Measurements from ENCODE around the gene KCNQ1OT1.

KCNQ1OT1 gene

DNA sequence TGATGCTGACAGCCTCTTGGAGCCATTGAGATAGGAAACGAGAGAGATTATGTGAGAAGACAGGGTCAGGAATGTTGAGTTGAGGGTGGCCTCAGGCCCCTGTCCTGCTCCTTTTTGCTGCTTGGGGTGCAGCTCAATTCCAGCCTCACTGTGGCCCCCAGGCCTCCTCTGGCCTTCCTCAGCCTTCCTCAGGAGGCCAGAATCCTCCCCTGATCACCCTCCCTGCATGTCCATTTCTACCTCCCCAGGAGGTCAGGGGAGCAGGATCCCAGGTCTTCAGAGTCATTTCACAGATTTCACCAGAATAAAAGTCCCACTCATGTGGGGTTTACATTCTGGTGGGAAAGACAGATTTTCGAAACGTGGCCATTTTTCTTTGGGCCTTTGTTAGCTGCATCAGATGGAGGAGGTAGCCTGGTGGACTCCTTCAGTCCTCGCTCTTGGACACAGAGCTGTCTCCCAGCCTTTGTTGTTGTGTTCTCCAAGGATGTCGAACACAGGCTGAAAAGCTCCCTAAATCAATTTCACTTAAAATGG is 2.2 kb upstream of the KCNQ1OT1 start:
- no peak for DNase-seq (ENCODE audit: low read depth in 2 of 2)

DNA sequence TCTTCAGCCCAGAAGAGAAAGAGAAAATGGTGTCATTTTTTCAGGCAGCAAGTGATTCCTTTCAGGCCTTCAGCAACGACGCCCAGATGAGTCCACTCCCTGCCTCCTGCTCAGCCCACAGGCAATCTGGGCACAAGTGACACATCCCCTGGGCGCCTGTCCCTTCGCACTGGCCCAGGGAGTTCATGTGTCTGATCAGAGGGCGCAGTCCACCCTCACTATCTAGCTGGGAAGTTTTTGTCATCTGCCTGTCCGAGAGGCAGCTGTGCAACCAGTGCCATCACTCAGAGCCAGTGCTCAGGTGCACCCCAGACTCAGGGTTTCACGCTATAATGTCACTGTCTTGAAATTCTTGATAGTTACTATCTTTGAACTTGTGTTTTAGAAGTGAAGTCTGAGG is 1.4 kb upstream of the KCNQ1OT1 start:
- no peak for DNase-seq (ENCODE audit: low read depth in 2 of 2)

DNA sequence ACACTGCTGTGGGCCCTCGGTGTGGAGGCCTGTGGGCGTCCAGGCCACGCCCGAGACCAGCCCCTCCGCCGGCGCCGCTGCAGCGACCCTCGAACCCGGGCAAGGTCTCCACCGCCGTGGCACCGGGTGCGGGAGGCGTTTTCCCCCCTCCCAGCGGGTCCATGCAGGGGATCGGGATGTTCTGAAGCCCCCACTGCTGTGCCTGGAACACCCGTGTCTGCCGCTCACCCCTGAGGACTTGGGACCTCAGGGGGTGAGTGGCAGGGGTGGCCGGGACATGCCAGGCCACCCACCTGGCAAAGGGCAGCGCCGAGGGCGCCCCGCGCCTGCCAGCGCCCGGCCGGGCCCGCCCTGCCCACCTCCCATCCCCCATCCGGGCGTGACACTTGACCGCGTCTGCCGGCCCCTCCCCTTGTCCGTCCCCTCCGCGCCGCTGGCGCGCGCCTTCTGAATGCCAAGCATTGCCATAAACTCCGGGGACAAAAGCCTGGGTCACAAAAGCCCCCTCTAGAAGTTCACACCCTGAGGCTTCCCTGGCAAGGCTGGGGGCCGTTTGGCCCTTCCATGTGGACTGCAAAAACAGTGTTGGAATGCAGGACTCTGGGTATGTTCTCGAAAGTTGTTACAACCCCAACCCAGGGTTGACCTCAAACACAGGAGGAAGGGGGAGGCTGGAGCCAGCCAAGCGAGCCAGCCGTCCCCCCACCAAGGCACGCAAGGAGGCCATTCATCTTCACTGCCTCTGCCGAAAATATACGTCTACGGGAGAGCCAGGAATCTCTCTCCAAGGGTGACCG is 819 bp upstream of the KCNQ1OT1 start:
- peak in 1 of 2 donors; percentile 14 for DNase-seq (ENCODE audit: low read depth in 2 of 2)

DNA sequence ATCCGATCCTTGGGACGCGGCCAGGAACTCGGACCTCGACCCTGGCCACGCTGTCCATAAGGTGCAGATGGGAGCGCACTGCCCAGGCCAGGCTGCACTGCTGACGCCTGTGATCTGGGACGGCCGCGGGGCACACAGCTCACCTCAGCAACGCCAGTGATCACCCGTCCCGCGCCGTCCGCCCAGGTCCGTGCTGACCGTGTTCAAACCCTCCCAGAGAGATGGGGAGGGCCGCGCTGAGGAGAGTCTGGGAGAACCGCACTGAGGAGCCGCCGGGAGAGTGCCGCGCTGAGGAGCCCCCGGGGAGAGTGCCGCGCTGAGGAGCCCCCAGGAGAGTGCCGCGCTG is 636 bp downstream of the KCNQ1OT1 start:
- DNase-seq (ENCODE audit: low read depth in 2 of 2): no peak

- DNase-seq (ENCODE audit: low read depth in 2 of 2): no peak
These were observed 1.2 kb downstream of the KCNQ1OT1 start for GRCh38 chr11:2698386-2699184.

DNA sequence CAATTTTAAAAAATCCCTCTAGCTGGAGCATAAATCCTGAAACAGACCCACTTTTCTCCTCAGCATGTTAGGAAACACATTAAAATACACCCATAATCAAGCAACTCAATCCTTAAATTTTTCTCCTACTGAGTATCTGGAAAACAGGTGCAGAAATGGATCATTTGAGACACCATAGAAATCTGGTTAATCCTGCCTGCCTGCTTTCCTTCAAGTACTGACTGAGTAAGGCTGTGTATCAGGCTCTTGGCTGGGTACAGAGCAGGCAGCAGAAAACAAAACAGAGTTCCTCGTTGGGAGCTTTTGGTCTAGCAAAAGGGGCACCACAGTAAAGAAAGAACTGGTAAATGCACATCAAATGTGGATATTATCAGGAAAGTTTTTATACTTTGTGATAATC is 1.9 kb downstream of the KCNQ1OT1 start:
- DNase-seq (ENCODE audit: low read depth in 2 of 2): no peak

DNA sequence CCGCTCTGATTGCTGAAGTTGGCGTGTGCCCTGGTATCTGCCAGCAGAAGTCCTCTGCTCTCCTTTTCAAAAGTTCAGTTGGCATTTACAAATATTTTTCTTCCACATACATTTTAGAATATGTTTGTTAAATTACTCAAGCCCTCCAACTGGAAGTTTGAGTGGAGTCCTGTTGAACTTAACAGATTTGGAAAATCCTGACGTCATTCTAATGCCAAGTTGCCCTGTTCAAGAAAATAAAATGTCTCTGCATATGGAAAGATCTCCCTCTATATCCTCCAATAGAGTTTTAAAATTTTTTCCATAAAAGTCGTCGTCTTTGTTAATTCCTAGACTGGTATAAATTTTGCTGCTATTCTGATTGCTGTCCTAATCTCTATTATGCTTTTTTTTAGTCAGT is 3.3 kb downstream of the KCNQ1OT1 start:
- no peak for DNase-seq (ENCODE audit: low read depth in 2 of 2)

GRCh38 chr11:2694995-2695939 is 4.5 kb downstream of the KCNQ1OT1 start:
- DNase-seq (ENCODE audit: low read depth in 2 of 2): no peak

GRCh38 chr11:2694495-2694894 is 5.3 kb downstream of the KCNQ1OT1 start:
- DNase-seq (ENCODE audit: low read depth in 2 of 2): no peak

DNA sequence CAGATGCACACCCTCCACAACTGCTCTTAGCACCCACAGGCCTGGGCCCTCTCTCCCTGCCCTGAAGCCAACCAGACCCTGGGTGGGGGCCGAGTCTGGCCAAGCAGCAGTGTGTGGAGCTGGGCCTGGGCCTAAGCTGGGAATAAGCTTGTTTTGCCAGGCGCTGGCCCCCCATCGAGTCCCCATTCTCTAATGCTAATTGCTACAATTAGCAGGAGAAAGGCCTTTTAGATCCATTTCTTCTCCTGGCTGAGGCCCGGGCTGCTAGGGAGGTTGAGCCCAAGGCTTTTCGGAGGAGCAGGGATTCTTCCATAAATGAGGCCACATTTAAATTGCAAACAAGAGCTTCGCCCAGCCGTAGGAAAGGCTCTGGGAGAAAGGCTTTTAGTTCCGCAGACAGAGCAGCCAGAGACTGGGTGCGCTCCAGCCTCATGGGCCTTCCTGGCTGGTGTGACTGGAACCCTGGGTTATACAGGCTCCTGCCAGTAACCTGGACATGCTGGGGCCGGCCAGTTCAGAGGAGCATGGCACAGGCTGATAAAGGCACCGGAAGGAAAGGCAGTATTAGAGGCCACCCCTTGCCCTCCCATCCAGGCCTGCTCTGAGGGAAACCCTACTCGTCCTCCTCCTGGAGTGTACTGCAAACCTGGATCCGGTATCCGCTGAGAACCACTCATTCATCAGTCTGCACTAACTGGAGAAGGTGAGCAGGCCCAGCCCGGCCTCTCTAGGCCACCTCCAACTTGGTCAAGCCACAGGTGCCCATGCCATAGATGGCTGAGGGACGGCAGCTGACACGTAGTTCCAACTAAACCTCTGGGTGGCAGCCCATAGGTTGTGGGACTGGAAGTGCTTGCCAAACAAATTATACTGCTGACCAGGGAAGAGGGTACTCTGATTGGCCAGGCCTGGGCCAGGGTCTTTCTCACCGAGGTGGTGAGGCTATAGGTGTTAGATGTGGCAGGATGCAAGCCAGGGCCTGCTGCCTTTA is 6.2 kb downstream of the KCNQ1OT1 start:
- DNase-seq (ENCODE audit: low read depth in 2 of 2): no peak

GRCh38 chr11:2691991-2692875 is 7.6 kb downstream of the KCNQ1OT1 start:
- no peak for DNase-seq (ENCODE audit: low read depth in 2 of 2)

GRCh38 chr11:2691355-2691761 is 8.4 kb downstream of the KCNQ1OT1 start:
- no peak for DNase-seq (ENCODE audit: low read depth in 2 of 2)

- no peak for DNase-seq (ENCODE audit: low read depth in 2 of 2)
These were observed 9.0 kb downstream of the KCNQ1OT1 start for GRCh38 chr11:2690596-2691354.

- no peak for DNase-seq (ENCODE audit: low read depth in 2 of 2)
These were observed 9.9 kb downstream of the KCNQ1OT1 start for GRCh38 chr11:2689651-2690575.

- no peak for DNase-seq (ENCODE audit: low read depth in 2 of 2)
These were observed 11.2 kb downstream of the KCNQ1OT1 start for GRCh38 chr11:2688381-2689231.

DNA sequence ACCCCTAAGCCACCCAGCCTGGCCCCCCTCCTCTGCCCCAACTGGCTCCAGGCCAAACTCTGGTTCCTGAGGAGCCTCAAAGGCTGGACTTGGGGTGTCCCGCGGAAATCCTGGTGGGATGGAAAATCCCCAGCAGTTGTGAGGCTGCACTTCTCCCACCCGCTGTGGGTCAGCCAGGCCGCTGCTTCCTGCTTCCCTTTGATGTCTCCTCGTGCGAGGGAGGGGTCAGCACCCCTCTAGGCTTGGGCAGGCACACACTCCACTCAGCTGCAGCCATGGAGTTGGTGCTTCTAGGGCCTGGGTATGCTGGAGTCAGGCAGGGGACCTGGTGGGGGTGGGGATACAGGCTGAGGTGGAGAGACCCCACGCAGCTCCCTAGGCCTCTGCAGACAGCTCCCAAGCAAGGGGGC is 12.0 kb downstream of the KCNQ1OT1 start:
- no peak for DNase-seq (ENCODE audit: low read depth in 2 of 2)

- DNase-seq (ENCODE audit: low read depth in 2 of 2): no peak
These were observed 12.6 kb downstream of the KCNQ1OT1 start for GRCh38 chr11:2687223-2687530.
